HepG2 (cell line): ENCODE data around the gene FAM117A. TPM values are rescaled to one million over a fixed set of nuclear protein-coding genes. Genes with fewer than 3 reads are reported as not detected.

Source experiments
- ATF7-NPFF ChIP-seq: sonication (generic); formaldehyde crosslinking; IDR thresholded peaks from 2 replicates; pipeline ENCODE4 v1.8.1; 2023; ENCODE audit warnings: mild to moderate bottlenecking, low read depth, missing genetic modification reagents, moderate library complexity
- CREM ChIP-seq, 2 experiments: sonication (generic) in 1 of 2; formaldehyde crosslinking in 1 of 2; IDR thresholded peaks; 2 replicates each; pipeline versions ENCODE4 v1.4.0 to v1.6.1; 2016 to 2020; ENCODE audit warnings: antibody characterized with exemption in 1 of 2, mild to moderate bottlenecking in 1 of 2, missing genetic modification reagents in 1 of 2
- DPF2 ChIP-seq: sonication (generic); formaldehyde crosslinking; IDR thresholded peaks from 2 replicates; pipeline ENCODE4 v1.4.0; 2020; ENCODE audit warnings: mild to moderate bottlenecking, low read depth, missing genetic modification reagents, borderline replicate concordance
- NFKBIZ ChIP-seq: IDR thresholded peaks from 2 replicates; pipeline ENCODE4 v1.6.1; 2018; ENCODE audit warnings: missing genetic modification reagents, missing compliant biosample characterization
- RFX3 ChIP-seq: IDR thresholded peaks from 2 replicates; pipeline ENCODE4 v1.6.1; 2016; ENCODE audit warnings: missing biosample characterization, missing genetic modification reagents
- TOE1 ChIP-seq: sonication (generic); formaldehyde crosslinking; IDR thresholded peaks from 2 replicates; pipeline ENCODE4 v1.4.0; 2020; ENCODE audit warnings: mild to moderate bottlenecking, missing genetic modification reagents
- ZBTB7A ChIP-seq: sonication (generic); formaldehyde crosslinking; IDR thresholded peaks from 2 replicates; pipeline ENCODE4 v1.8.0; 2022; ENCODE audit warnings: mild to moderate bottlenecking, missing genetic modification reagents
- ZFY ChIP-seq: sonication (generic); formaldehyde crosslinking; IDR thresholded peaks from 2 replicates; pipeline ENCODE4 v1.4.0; 2020; ENCODE audit warnings: missing genetic modification reagents
- ZMYM3 ChIP-seq: sonication (generic); formaldehyde crosslinking; IDR thresholded peaks from 2 replicates; pipeline ENCODE4 v1.5.1; 2020; ENCODE audit warnings: mild to moderate bottlenecking, missing genetic modification reagents
- ZNF441 ChIP-seq: sonication (generic); formaldehyde crosslinking; IDR thresholded peaks from 2 replicates; pipeline ENCODE4 v1.7.0; 2021; ENCODE audit warnings: missing genetic modification reagents, borderline replicate concordance
- polyA plus RNA-seq, 8 experiments: library from polyadenylated mRNA; depleted of rRNA in 3 of 8; stranded (reverse) in 7 of 8; unstranded in 1 of 8; fragments of >200 nt; fragmentation: Illumina TruSeq in 4 of 8; extraction: Trizol in 4 of 8; gene quantifications; 2 replicates each; pipeline versions ENCODE4 v1.2.1 to v1.2.3, GENCODE V29; 2011 to 2016; ENCODE audit warnings: low read depth in 4 of 8, missing spikeins in 1 of 8, mixed read lengths in 1 of 8; ENCODE audit not compliant: insufficient read depth in 1 of 8
- total RNA-seq, 5 experiments: library from RNA; depleted of rRNA; stranded (reverse); fragments of >200 nt; fragmentation: Illumina TruSeq; extraction: Trizol; gene quantifications; 2 replicates each; pipeline ENCODE4 v1.2.3, GENCODE V29; 2016; ENCODE audit warnings: low read depth in 1 of 5
- TF ChIP-seq, protein P1 (sequence below): sonication (generic); formaldehyde crosslinking; IDR thresholded peaks from 2 replicates; pipeline ENCODE4 v1.5.1; 2020; ENCODE audit warnings: mild to moderate bottlenecking, missing genetic modification reagents, borderline replicate concordance
- TF ChIP-seq, protein P2 (sequence below): sonication (generic); formaldehyde crosslinking; IDR thresholded peaks from 2 replicates; pipeline ENCODE4 v1.5.1; 2020; ENCODE audit warnings: mild to moderate bottlenecking, missing genetic modification reagents, moderate library complexity
- TF ChIP-seq, protein P3 (sequence below): sonication (generic); formaldehyde crosslinking; IDR thresholded peaks from 2 replicates; pipeline ENCODE4 v1.5.0; 2020; ENCODE audit warnings: missing genetic modification reagents
- TF ChIP-seq, protein P4 (sequence below): sonication (generic); formaldehyde crosslinking; IDR thresholded peaks from 2 replicates; pipeline ENCODE4 v1.4.0; 2020; ENCODE audit warnings: missing genetic modification reagents, mild to moderate bottlenecking, borderline replicate concordance
- TF ChIP-seq, protein P5 (sequence below): IDR thresholded peaks from 2 replicates; pipeline ENCODE4 v1.4.0; 2020; ENCODE audit warnings: mild to moderate bottlenecking, missing genetic modification reagents

The FAM117A gene
- total and polyA plus RNA-seq, 2 of the 13 experiments (the other 11 are each of a cell fraction or from before 2014, with no cell fraction given) = 12.1 to 19.8 TPM

DNA sequence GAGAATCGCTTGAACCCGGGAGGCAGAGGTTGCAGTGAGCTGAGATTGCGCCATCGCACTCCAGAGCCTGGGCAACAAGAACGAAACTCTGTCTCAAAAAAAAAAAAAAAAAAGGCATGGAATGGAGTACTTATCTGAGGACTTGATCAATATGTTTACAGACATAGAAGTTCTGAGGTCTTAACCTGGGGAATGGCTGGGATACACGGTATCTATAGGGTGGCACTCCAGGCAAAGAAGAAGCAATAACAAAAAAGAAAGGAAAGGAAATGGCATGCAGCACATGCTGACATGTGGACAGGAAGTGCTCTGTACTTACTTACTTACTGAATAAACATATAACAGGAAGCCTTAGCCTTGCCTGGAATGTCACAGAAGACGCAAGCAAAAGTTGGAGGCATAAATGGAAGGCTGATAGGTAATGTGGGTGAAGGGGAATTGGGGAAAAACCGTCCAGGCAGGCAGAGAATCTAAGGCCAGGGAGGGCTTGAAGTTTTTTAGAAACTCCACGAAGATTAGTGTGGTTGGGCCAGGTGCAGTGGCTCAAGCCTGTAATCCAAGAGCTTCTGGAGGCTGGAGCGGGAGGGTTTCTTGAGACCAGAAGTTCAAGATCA lies 75.9 kb downstream of the FAM117A start (continued):
- TF ChIP-seq, protein P1, sequence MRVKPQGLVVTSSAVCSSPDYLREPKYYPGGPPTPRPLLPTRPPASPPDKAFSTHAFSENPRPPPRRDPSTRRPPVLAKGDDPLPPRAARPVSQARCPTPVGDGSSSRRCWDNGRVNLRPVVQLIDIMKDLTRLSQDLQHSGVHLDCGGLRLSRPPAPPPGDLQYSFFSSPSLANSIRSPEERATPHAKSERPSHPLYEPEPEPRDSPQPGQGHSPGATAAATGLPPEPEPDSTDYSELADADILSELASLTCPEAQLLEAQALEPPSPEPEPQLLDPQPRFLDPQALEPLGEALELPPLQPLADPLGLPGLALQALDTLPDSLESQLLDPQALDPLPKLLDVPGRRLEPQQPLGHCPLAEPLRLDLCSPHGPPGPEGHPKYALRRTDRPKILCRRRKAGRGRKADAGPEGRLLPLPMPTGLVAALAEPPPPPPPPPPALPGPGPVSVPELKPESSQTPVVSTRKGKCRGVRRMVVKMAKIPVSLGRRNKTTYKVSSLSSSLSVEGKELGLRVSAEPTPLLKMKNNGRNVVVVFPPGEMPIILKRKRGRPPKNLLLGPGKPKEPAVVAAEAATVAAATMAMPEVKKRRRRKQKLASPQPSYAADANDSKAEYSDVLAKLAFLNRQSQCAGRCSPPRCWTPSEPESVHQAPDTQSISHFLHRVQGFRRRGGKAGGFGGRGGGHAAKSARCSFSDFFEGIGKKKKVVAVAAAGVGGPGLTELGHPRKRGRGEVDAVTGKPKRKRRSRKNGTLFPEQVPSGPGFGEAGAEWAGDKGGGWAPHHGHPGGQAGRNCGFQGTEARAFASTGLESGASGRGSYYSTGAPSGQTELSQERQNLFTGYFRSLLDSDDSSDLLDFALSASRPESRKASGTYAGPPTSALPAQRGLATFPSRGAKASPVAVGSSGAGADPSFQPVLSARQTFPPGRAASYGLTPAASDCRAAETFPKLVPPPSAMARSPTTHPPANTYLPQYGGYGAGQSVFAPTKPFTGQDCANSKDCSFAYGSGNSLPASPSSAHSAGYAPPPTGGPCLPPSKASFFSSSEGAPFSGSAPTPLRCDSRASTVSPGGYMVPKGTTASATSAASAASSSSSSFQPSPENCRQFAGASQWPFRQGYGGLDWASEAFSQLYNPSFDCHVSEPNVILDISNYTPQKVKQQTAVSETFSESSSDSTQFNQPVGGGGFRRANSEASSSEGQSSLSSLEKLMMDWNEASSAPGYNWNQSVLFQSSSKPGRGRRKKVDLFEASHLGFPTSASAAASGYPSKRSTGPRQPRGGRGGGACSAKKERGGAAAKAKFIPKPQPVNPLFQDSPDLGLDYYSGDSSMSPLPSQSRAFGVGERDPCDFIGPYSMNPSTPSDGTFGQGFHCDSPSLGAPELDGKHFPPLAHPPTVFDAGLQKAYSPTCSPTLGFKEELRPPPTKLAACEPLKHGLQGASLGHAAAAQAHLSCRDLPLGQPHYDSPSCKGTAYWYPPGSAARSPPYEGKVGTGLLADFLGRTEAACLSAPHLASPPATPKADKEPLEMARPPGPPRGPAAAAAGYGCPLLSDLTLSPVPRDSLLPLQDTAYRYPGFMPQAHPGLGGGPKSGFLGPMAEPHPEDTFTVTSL = peak; percentile 29; the same call in 1 of the 2 replicates
- TF ChIP-seq TOE1 (CRISPR knock-in tag) = 0 out of 2 replicates have a peak, but pooled peaks have one; percentile 36
- no peak for TF ChIP-seq RFX3 (CRISPR knock-in tag)
- no peak for TF ChIP-seq DPF2 (CRISPR knock-in tag)
- peak; percentile 69; the same call in 1 of the 2 replicates for TF ChIP-seq ZNF441 (CRISPR knock-in tag)
- TF ChIP-seq CREM (IDR thresholded peaks at IDR 0.05) = peak; percentile 14; the same call in 1 of the 2 replicates
- TF ChIP-seq CREM (CRISPR knock-in tag; IDR thresholded peaks at IDR 0.05) = no peak
- TF ChIP-seq ATF7-NPFF (CRISPR knock-in tag) = no peak
- 0 out of 2 replicates have a peak, but pooled peaks have one; percentile 44 for TF ChIP-seq ZBTB7A (CRISPR knock-in tag)
- TF ChIP-seq ZFY (CRISPR knock-in tag) = no peak
- TF ChIP-seq, protein P2, sequence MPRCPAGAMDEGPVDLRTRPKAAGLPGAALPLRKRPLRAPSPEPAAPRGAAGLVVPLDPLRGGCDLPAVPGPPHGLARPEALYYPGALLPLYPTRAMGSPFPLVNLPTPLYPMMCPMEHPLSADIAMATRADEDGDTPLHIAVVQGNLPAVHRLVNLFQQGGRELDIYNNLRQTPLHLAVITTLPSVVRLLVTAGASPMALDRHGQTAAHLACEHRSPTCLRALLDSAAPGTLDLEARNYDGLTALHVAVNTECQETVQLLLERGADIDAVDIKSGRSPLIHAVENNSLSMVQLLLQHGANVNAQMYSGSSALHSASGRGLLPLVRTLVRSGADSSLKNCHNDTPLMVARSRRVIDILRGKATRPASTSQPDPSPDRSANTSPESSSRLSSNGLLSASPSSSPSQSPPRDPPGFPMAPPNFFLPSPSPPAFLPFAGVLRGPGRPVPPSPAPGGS (CRISPR knock-in tag) = peak; percentile 77; the same call in 1 of the 2 replicates
- TF ChIP-seq ZMYM3 (CRISPR knock-in tag) = peak; percentile 81
- TF ChIP-seq, protein P3, sequence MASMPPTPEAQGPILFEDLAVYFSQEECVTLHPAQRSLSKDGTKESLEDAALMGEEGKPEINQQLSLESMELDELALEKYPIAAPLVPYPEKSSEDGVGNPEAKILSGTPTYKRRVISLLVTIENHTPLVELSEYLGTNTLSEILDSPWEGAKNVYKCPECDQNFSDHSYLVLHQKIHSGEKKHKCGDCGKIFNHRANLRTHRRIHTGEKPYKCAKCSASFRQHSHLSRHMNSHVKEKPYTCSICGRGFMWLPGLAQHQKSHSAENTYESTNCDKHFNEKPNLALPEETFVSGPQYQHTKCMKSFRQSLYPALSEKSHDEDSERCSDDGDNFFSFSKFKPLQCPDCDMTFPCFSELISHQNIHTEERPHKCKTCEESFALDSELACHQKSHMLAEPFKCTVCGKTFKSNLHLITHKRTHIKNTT = no peak
- TF ChIP-seq NFKBIZ = no peak
- TF ChIP-seq, protein P4, sequence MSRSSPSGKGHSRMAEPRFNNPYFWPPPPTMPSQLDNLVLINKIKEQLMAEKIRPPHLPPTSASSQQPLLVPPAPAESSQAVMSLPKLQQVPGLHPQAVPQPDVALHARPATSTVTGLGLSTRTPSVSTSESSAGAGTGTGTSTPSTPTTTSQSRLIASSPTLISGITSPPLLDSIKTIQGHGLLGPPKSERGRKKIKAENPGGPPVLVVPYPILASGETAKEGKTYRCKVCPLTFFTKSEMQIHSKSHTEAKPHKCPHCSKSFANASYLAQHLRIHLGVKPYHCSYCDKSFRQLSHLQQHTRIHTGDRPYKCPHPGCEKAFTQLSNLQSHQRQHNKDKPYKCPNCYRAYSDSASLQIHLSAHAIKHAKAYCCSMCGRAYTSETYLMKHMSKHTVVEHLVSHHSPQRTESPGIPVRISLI (CRISPR knock-in tag) = peak; percentile 89
- TF ChIP-seq, protein P5, sequence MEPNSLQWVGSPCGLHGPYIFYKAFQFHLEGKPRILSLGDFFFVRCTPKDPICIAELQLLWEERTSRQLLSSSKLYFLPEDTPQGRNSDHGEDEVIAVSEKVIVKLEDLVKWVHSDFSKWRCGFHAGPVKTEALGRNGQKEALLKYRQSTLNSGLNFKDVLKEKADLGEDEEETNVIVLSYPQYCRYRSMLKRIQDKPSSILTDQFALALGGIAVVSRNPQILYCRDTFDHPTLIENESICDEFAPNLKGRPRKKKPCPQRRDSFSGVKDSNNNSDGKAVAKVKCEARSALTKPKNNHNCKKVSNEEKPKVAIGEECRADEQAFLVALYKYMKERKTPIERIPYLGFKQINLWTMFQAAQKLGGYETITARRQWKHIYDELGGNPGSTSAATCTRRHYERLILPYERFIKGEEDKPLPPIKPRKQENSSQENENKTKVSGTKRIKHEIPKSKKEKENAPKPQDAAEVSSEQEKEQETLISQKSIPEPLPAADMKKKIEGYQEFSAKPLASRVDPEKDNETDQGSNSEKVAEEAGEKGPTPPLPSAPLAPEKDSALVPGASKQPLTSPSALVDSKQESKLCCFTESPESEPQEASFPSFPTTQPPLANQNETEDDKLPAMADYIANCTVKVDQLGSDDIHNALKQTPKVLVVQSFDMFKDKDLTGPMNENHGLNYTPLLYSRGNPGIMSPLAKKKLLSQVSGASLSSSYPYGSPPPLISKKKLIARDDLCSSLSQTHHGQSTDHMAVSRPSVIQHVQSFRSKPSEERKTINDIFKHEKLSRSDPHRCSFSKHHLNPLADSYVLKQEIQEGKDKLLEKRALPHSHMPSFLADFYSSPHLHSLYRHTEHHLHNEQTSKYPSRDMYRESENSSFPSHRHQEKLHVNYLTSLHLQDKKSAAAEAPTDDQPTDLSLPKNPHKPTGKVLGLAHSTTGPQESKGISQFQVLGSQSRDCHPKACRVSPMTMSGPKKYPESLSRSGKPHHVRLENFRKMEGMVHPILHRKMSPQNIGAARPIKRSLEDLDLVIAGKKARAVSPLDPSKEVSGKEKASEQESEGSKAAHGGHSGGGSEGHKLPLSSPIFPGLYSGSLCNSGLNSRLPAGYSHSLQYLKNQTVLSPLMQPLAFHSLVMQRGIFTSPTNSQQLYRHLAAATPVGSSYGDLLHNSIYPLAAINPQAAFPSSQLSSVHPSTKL (CRISPR knock-in tag) = peak; percentile 86
